Stomach (tissue), 4 donors: Measurements from ENCODE around the gene ZNF845.
"Not testable (repeated sequence)": the region's sequence is repeated elsewhere in the genome, so short reads cannot be mapped to it uniquely, and the experiment has no call there.

Experiments used
- CTCF ChIP-seq, 7 experiments: fragments of 450-650 bp in 4 of 7; fragments of 200-600 bp in 3 of 7; sonication (generic) in 3 of 7; IDR thresholded peaks; one replicate each; pipeline ENCODE4 v1.5.1; 2016 to 2019; ENCODE audit warnings: antibody characterized with exemption in 7 of 7, control low read depth in 2 of 7, mild to moderate bottlenecking in 1 of 7
- POLR2A ChIP-seq, 4 donors: fragments of 450-650 bp; IDR thresholded peaks; one replicate each; pipeline ENCODE4 v1.6.1; 2016; ENCODE audit warnings: antibody characterized with exemption in 4 of 4, control low read depth in 2 of 4, mild to moderate bottlenecking in 1 of 4, moderate library complexity in 1 of 4

GRCh38 chr19:53301341-53301740 is 32.2 kb upstream of the ZNF845 start:
- not testable (repeated sequence) for TF ChIP-seq CTCF, POLR2A (IDR thresholded peaks at IDR 0.05)
